ENCODE data around the gene FITM2.

DNA sequence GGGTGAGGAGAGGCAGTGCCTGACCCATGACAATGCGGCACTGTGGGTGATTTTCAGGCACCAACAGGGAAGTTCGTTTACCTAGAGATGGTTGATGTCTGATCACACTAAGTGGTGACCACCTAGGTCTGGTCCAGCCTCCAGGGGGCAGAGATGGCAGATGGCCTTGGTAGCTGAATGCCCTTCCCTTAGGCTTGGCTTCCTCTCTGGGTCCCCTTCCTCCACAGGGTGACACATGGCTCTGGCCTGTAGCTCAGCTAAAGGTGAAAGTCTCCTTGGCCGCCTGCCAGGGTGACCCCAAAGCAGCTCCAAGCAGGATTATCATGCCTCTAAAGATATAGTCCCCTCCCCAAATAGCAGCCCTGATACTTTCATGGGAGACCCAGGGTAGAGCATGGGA is 57.5 kb downstream of the FITM2 start:
- TF ChIP-seq, protein P1, sequence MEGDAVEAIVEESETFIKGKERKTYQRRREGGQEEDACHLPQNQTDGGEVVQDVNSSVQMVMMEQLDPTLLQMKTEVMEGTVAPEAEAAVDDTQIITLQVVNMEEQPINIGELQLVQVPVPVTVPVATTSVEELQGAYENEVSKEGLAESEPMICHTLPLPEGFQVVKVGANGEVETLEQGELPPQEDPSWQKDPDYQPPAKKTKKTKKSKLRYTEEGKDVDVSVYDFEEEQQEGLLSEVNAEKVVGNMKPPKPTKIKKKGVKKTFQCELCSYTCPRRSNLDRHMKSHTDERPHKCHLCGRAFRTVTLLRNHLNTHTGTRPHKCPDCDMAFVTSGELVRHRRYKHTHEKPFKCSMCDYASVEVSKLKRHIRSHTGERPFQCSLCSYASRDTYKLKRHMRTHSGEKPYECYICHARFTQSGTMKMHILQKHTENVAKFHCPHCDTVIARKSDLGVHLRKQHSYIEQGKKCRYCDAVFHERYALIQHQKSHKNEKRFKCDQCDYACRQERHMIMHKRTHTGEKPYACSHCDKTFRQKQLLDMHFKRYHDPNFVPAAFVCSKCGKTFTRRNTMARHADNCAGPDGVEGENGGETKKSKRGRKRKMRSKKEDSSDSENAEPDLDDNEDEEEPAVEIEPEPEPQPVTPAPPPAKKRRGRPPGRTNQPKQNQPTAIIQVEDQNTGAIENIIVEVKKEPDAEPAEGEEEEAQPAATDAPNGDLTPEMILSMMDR (conservative IDR thresholded peaks at IDR 0.05) = no peak; the same call in 1 of the 2 replicates
- no peak for TF ChIP-seq EZH2 (IDR thresholded peaks at IDR 0.05; ENCODE audit: low read depth)

Measured in PC-9 (cell line).